Measurements from ENCODE around the gene RPTOR.
"Not testable (repeated sequence)": the region's sequence is repeated elsewhere in the genome, so short reads cannot be mapped to it uniquely, and the experiment has no call there.

Gene RPTOR

DNA sequence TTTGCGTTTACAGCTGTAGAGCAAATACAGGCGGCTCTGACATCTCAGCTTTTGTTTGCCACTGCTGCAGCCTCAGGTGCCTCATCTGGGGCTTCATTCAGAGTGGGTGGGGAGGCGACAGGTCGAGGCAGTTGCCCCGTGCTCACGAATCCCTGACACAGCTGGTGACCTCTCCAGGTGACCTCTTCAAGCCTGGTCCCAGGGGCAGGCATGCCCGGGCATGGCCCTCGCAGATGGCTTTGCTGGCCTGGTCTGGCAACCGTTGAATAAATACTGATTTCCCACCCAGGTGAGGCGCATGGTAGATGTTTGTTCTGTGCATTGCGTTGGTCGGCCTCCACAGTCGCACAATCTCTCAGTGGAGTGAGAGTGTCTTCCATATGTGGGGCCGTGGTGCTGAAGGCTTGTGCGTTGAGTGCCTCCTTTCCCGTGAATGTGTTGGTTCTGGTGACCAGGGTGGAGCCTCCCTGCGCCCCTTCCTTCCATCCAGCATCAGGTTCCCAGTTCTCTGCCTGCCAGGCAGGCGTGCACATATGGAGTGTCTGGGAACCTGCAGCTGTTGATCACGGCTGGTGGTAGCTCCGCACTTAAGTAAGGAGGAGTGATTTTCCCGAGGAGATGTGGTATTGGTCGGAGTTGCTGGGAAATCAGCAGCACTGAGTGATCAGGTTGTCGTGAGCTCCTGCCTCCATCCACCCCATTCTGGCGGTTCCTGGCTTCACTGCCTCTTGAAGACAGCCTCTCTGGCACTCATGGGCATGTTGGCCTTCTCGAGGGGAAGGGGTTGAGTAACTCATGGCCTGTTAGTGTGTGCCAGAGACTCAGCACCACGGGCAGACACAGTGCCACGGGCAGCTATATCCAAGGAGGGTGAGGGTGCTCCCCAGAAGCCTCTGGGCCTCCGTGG lies 149.7 kb downstream of the RPTOR start:
- Histone ChIP-seq H3K9me3 (ENCODE audit: control insufficient read depth in 1 of 2, low read length in 2 of 2) (no peaks in the 10 kb centered on the region), H3K36me3 (ENCODE audit: control insufficient read depth in 1 of 2, insufficient read depth in 2 of 2, low read length in 2 of 2) (no peaks in the 10 kb centered on the region), H3K4me1 (ENCODE audit: control insufficient read depth in 1 of 2, insufficient read depth in 2 of 2, low read length in 2 of 2) (peaks cover 0 to 3% of the 10 kb centered on the region in 2 donors), H3K27ac (ENCODE audit: low read length) (no peak overlapping the region), H3K4me3 (ENCODE audit: low read depth in 1 of 2, low read length in 2 of 2) (no peak overlapping the region), H3K27me3 (ENCODE audit: low read depth, low read length) (no peaks in the 10 kb centered on the region)

DNA sequence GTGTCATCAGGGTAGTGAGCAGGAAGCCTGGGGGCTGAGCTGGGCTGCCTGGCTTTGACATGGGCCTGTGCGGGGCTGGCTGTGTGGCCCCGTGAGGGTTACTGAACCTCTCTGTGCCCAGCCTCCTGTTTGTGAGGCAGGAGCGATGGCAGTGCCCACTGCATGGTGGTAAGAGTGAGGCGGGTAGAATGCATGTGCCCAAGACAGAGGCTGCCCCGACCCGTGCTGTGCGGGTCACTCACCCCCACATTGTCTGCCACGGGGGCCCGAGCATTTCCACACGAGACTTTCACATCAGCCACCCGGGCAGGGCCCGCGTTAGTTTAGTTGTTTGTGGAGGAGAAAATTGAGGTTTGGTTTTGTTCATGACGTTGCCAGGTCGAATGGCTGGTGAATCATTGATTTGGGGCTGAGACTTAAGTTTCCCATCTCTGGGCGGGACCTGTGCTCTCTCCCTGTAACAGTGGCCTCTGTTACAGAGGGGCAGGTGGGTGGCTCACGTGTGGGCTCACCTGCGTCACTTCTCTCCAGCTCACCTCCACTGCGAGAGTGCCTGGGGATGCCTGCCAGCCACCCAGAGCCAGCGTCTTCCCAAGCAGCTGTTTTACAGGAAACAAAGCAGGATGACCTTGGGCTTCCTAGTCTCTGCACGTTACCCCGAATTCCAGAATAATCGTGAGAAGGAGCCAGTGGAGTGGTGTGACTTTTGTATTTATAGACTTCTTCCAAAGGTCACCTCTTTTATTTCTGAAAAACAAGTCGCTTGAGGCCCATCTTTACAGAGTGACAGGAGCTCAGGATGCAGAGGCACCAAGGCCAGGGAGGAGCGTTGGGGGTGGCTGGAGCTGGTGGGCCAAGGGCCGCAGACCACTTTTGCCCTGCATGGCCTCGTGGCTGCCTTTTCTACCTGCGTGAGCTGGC lies 150.6 kb downstream of the RPTOR start:
- H3K36me3 ChIP-seq (ENCODE audit: control insufficient read depth in 1 of 2, insufficient read depth in 2 of 2, low read length in 2 of 2): no peaks in the 10 kb centered on the region
- no peaks in the 10 kb centered on the region for H3K9me3 ChIP-seq (ENCODE audit: control insufficient read depth in 1 of 2, low read length in 2 of 2)
- no peak overlapping the region for H3K27ac ChIP-seq (ENCODE audit: low read length)
- H3K4me3 ChIP-seq (ENCODE audit: low read depth in 1 of 2, low read length in 2 of 2): no peak overlapping the region
- peaks cover 0 to 3% of the 10 kb centered on the region in 2 donors for H3K4me1 ChIP-seq (ENCODE audit: control insufficient read depth in 1 of 2, insufficient read depth in 2 of 2, low read length in 2 of 2)
- H3K27me3 ChIP-seq (ENCODE audit: low read depth, low read length): no peaks in the 10 kb centered on the region

DNA sequence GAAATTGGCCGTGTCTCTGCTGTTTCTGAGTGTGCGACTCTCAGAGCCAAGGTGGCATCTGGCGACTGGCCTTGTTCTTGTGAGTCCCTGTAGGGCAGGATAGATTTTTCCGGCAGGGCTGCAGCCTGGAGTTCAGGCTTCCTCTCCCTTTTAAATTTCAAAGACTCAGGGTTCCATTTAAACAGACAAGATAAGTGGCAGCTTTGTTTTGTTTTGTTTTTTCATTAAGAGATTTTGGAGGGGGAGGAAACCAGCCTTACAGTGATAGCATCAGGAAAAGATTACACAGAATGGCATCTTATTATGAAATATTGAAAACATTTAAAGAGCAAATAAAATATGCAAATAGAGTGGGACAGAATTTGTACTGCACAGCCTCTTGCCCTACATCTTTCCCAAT lies 151.3 kb downstream of the RPTOR start:
- H3K36me3 ChIP-seq (ENCODE audit: control insufficient read depth in 1 of 2, insufficient read depth in 2 of 2, low read length in 2 of 2): no peaks in the 10 kb centered on the region
- H3K27ac ChIP-seq (ENCODE audit: low read length): no peak overlapping the region
- no peak overlapping the region for H3K4me3 ChIP-seq (ENCODE audit: low read depth in 1 of 2, low read length in 2 of 2)
- H3K9me3 ChIP-seq (ENCODE audit: control insufficient read depth in 1 of 2, low read length in 2 of 2): no peaks in the 10 kb centered on the region
- H3K27me3 ChIP-seq (ENCODE audit: low read depth, low read length): no peaks in the 10 kb centered on the region
- peaks cover 0 to 3% of the 10 kb centered on the region in 2 donors for H3K4me1 ChIP-seq (ENCODE audit: control insufficient read depth in 1 of 2, insufficient read depth in 2 of 2, low read length in 2 of 2)

DNA sequence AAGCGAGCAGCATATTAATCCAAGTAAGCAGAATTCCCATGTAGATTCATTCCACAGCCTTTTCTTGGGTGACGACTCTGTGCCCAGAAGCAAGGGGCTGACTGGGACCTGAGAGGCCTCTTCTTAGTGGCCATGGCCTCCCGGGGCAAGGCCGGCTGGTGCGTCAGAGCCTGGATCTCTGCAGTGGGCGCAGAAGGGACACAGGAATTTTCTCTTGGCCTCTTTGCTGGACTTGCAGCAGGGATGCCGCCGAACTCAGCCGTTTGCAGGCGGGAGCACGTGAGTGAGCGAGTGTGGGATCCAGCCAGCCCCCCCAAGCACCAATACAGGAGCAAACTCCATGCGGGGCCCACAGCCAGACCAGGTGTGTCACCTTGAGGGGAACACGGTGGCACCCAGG lies 151.8 kb downstream of the RPTOR start:
- no peak overlapping the region for H3K4me3 ChIP-seq (ENCODE audit: low read depth in 1 of 2, low read length in 2 of 2)
- H3K4me1 ChIP-seq (ENCODE audit: control insufficient read depth in 1 of 2, insufficient read depth in 2 of 2, low read length in 2 of 2): peaks cover 0 to 3% of the 10 kb centered on the region in 2 donors
- no peaks in the 10 kb centered on the region for H3K9me3 ChIP-seq (ENCODE audit: control insufficient read depth in 1 of 2, low read length in 2 of 2)
- no peaks in the 10 kb centered on the region for H3K36me3 ChIP-seq (ENCODE audit: control insufficient read depth in 1 of 2, insufficient read depth in 2 of 2, low read length in 2 of 2)
- no peak overlapping the region for H3K27ac ChIP-seq (ENCODE audit: low read length)
- H3K27me3 ChIP-seq (ENCODE audit: low read depth, low read length): no peaks in the 10 kb centered on the region

DNA sequence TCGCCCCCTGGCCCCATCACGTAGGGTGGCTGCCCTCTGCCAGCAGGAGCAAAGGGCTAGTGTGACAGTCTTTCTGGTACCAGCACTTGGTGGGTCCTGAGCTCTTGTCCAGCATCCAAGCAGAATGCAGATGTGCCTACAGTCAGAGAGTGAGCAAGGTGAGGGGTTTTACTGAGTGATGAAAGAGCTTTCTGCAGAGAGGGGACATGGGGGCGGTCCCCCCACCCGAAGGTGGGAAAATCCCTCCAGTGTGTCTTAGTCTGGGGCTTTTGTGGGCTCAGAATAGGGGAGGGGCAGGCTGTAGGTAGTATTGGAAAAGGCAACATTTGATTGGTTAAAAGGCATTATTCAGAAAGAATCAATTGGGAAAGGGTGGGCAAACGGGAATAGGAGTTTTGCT lies 152.3 kb downstream of the RPTOR start:
- no peak overlapping the region for H3K27ac ChIP-seq (ENCODE audit: low read length)
- H3K27me3 ChIP-seq (ENCODE audit: low read depth, low read length): no peaks in the 10 kb centered on the region
- H3K4me3 ChIP-seq (ENCODE audit: low read depth in 1 of 2, low read length in 2 of 2): no peak overlapping the region
- H3K4me1 ChIP-seq (ENCODE audit: control insufficient read depth in 1 of 2, insufficient read depth in 2 of 2, low read length in 2 of 2): peaks cover 0 to 3% of the 10 kb centered on the region in 2 donors
- no peaks in the 10 kb centered on the region for H3K9me3 ChIP-seq (ENCODE audit: control insufficient read depth in 1 of 2, low read length in 2 of 2)
- H3K36me3 ChIP-seq (ENCODE audit: control insufficient read depth in 1 of 2, insufficient read depth in 2 of 2, low read length in 2 of 2): no peaks in the 10 kb centered on the region

DNA sequence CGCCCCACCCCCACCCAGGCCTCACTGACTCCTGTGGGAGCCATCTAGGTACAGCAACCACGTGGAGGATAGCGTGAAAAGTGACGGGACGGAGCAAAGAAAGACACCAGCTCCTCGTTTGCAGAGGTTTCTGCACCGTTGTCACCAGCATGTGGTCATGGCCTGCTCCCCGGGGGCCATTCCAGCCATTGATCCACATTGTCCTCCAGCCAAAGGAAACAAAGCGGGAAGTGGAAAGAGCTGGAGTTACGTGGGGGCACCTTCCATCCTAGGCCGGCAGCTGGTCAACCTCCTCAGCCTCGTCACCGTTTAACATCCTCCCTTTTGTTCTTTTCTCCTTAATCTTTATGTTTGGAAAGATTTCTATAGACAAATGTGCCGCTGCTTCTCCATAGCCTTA lies 153.7 kb downstream of the RPTOR start:
- no peaks in the 10 kb centered on the region for H3K27me3 ChIP-seq (ENCODE audit: low read depth, low read length)
- H3K27ac ChIP-seq (ENCODE audit: low read length): no peak overlapping the region
- peaks cover 0 to 3% of the 10 kb centered on the region in 2 donors for H3K4me1 ChIP-seq (ENCODE audit: control insufficient read depth in 1 of 2, insufficient read depth in 2 of 2, low read length in 2 of 2)
- H3K36me3 ChIP-seq (ENCODE audit: control insufficient read depth in 1 of 2, insufficient read depth in 2 of 2, low read length in 2 of 2): no peaks in the 10 kb centered on the region
- no peak overlapping the region for H3K4me3 ChIP-seq (ENCODE audit: low read depth in 1 of 2, low read length in 2 of 2)
- no peaks in the 10 kb centered on the region for H3K9me3 ChIP-seq (ENCODE audit: control insufficient read depth in 1 of 2, low read length in 2 of 2)

DNA sequence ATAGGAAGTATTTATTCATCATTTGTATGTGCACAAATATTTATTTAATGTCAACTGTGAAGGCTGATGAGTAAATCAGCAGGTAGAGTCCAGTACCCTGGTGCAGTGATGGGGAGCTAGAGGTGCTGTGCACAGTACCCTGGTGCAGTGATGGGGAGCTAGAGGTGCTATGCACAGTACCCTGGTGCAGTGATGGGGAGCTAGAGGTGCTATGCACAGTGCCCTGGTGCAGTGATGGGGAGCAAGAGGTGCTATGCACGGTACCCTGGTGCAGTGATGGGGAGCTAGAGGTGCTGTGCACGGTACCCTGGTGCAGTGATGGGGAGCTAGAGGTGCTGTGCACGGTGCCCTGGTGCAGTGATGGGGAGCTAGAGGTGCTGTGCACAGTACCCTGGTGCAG lies 154.6 kb downstream of the RPTOR start:
- H3K9me3 ChIP-seq (ENCODE audit: control insufficient read depth in 1 of 2, low read length in 2 of 2); H3K36me3 ChIP-seq (ENCODE audit: control insufficient read depth in 1 of 2, insufficient read depth in 2 of 2, low read length in 2 of 2); H3K27ac ChIP-seq (ENCODE audit: low read length); H3K27me3 ChIP-seq (ENCODE audit: low read depth, low read length); H3K4me1 ChIP-seq (ENCODE audit: control insufficient read depth in 1 of 2, insufficient read depth in 2 of 2, low read length in 2 of 2); H3K4me3 ChIP-seq (ENCODE audit: low read depth in 1 of 2, low read length in 2 of 2): not testable (repeated sequence)

DNA sequence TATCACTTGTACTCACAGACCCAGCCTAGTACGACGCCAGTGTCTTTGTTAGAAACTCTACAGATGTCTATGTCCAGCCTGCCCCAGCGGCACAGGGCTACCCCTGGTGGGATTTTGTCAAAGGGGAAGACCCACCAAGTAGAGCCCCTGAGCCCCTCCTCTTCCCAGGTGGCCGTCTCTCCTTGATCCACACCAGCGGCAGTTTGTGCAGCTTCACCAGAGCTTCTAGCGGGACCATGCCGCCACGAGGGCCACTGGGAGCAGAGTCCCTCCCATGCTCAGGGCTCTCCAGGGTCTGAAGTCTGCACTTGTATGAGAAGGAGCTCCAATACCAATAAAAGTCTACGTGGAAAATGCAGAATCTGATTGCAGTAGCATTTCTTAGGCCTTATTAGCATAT lies 157.1 kb downstream of the RPTOR start:
- H3K36me3 ChIP-seq (ENCODE audit: control insufficient read depth in 1 of 2, insufficient read depth in 2 of 2, low read length in 2 of 2): no peaks in the 10 kb centered on the region
- no peaks in the 10 kb centered on the region for H3K27me3 ChIP-seq (ENCODE audit: low read depth, low read length)
- no peak overlapping the region for H3K27ac ChIP-seq (ENCODE audit: low read length)
- H3K4me3 ChIP-seq (ENCODE audit: low read depth in 1 of 2, low read length in 2 of 2): no peak overlapping the region
- H3K9me3 ChIP-seq (ENCODE audit: control insufficient read depth in 1 of 2, low read length in 2 of 2): no peaks in the 10 kb centered on the region
- H3K4me1 ChIP-seq (ENCODE audit: control insufficient read depth in 1 of 2, insufficient read depth in 2 of 2, low read length in 2 of 2): peaks cover 0 to 7% of the 10 kb centered on the region in 2 donors

DNA sequence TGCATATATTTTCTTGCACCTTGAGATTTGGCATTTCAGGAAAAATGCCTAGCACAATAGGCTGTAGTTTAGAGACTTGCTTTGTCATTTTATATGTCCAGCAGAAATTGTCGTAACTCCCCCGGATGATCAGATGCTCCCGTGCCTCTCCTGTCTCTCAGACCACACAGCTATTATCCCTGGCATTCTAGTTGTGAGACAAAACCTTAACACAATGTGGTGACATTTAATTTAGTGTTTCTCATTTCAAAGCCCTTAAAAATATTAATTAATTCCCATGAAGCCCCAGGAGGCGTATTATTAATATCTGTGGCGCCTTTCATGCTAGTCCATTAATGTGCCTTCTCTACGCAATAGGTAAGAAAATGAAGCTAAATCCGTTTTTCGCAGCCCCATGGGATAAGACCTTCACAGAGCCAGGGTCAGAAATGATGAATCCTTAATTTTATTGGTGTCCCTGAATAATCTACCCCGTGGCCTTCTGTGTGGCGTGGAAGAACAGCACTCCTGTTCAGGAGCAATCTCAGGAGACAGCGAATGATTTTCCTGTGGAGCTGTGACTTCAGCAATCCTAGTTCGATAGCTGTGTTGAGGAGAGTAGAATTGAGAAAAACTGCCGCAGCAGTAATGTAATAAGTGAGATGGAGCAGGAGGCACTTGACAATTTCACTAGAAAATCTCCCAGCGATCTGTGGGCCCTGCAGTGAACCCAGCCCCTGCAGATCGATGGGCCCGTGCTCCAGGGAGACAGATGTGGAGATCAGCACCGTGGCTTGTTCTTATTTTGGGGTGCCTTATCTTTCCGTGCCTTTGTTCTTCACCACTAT lies 157.9 kb downstream of the RPTOR start:
- Histone ChIP-seq H3K4me3 (ENCODE audit: low read depth in 1 of 2, low read length in 2 of 2) (no peak overlapping the region), H3K4me1 (ENCODE audit: control insufficient read depth in 1 of 2, insufficient read depth in 2 of 2, low read length in 2 of 2) (peaks cover 0 to 9% of the 10 kb centered on the region in 2 donors), H3K9me3 (ENCODE audit: control insufficient read depth in 1 of 2, low read length in 2 of 2) (no peaks in the 10 kb centered on the region), H3K27me3 (ENCODE audit: low read depth, low read length) (no peaks in the 10 kb centered on the region), H3K36me3 (ENCODE audit: control insufficient read depth in 1 of 2, insufficient read depth in 2 of 2, low read length in 2 of 2) (no peaks in the 10 kb centered on the region), H3K27ac (ENCODE audit: low read length) (no peak overlapping the region)

DNA sequence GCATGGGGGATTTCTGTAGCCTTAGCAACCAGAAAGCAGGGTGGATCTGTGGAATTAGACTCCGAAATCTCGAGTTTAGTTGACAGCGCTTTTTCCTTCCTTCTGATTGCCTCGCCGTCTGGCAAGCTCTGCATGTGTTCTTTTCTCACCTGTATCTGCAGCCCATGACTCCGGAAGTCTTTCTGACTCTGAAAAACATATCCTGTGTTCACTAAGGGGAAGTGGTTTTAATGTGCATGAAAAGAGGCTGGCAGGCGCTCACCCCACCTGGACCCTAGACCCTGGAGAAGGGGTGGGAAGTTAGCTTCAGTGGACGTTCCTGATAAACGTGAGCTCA lies 158.5 kb downstream of the RPTOR start:
- no peaks in the 10 kb centered on the region for H3K9me3 ChIP-seq (ENCODE audit: control insufficient read depth in 1 of 2, low read length in 2 of 2)
- no peaks in the 10 kb centered on the region for H3K27me3 ChIP-seq (ENCODE audit: low read depth, low read length)
- no peak overlapping the region for H3K27ac ChIP-seq (ENCODE audit: low read length)
- H3K36me3 ChIP-seq (ENCODE audit: control insufficient read depth in 1 of 2, insufficient read depth in 2 of 2, low read length in 2 of 2): peaks cover 0 to 5% of the 10 kb centered on the region in 2 donors
- no peak overlapping the region for H3K4me3 ChIP-seq (ENCODE audit: low read depth in 1 of 2, low read length in 2 of 2)
- peaks cover 0 to 9% of the 10 kb centered on the region in 2 donors for H3K4me1 ChIP-seq (ENCODE audit: control insufficient read depth in 1 of 2, insufficient read depth in 2 of 2, low read length in 2 of 2)

DNA sequence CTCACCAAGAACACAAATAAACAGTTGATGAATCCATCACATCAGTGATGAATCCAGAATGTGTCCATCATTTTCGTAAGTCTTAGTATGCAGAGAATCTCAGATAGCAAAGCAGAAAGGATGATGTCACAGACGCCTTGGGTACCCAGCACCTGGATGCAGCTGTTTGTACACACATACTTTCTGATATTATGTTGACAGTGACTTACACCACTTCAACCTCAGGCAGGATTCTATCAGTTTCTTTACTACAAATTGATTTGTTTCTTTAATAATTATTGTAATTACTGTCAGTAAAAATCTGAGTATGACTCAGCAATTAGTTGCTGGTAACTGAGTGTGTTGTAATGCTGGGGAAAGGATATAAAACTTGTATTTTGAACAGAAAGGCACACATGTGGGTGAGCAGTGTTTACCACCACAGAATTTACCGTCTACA lies 159.8 kb downstream of the RPTOR start:
- Histone ChIP-seq H3K27me3 (ENCODE audit: low read depth, low read length) (no peaks in the 10 kb centered on the region), H3K4me1 (ENCODE audit: control insufficient read depth in 1 of 2, insufficient read depth in 2 of 2, low read length in 2 of 2) (peaks cover 0 to 9% of the 10 kb centered on the region in 2 donors), H3K9me3 (ENCODE audit: control insufficient read depth in 1 of 2, low read length in 2 of 2) (no peaks in the 10 kb centered on the region), H3K27ac (ENCODE audit: low read length) (no peak overlapping the region), H3K36me3 (ENCODE audit: control insufficient read depth in 1 of 2, insufficient read depth in 2 of 2, low read length in 2 of 2) (peaks cover 0 to 13% of the 10 kb centered on the region in 2 donors), H3K4me3 (ENCODE audit: low read depth in 1 of 2, low read length in 2 of 2) (no peak overlapping the region)

Data from muscle layer of duodenum (tissue), 2 donors.